Measurements from ENCODE around the gene CEP63.

- TF ChIP-seq POLR2AphosphoS5 (IDR thresholded peaks at IDR 0.05) (no peak), EP300 (IDR thresholded peaks at IDR 0.05) (no peak), CTCF (IDR thresholded peaks at IDR 0.05) (no peak)
These were observed 35.9 kb upstream of the CEP63 start for GRCh38 chr3:134449951-134450350.

All from stomach (tissue), 4 donors.